VCaP (cell line): ENCODE results near the gene MYL7.

Source experiments
- H3K27ac ChIP-seq: fragments of 450-650 bp; 2 replicates; pipeline ENCODE4 v1.5.1; 2017
- TF ChIP-seq, protein P1 (sequence below): fragments of 450-650 bp; conservative IDR thresholded peaks from 2 replicates; pipeline ENCODE4 v1.5.1; 2017; ENCODE audit warnings: mild to moderate bottlenecking, moderate library complexity

MYL7 gene

DNA sequence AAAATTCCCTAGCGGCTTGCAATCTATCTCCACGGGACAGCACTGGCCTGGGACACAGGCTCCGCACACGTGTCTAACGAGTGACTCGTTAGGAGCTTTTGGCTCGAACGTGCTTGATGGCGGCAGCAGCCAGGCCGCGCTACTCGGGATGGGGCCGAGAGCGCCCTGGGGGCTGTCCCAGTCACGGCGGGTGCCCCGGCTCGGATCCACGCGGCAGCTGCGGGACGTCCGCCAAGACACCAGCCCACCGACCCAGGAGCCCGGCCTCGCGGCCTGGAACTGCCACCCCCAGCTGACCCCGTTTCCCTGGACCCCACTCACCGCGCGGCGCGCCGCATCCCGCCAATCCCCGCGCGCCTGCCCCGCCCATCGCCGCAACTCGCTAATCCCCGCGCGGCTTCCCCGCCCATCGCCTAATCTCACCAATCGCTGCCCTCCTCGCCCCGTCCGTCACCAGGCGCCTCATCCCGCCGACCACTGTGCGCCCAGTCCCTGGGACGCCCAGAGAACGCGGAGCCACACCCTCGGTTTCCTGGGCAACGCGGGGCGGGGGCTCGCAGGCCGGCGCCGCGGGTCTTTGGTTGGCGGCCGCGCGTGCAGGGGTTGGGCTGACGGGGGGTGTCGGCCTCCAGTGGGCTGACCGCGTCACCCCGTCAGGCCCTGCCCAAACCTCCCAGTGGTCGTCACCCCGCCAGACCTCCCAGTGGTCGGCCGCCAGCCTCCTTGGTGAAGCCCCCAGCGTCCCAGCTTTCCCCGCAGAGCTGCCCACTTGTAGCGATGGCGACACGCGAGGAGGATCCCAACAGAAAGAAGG lies 17.7 kb downstream of the MYL7 start, which contains the start of gene POLD2:
POLD2 (minus strand) TSS at position 359 of the 814 bp plus-strand sequence. CDS start 1,495 bp downstream, outside the sequence.
- H3K27ac ChIP-seq: peak within 1 kb of the TSS; percentile 87
- TF ChIP-seq, protein P1, sequence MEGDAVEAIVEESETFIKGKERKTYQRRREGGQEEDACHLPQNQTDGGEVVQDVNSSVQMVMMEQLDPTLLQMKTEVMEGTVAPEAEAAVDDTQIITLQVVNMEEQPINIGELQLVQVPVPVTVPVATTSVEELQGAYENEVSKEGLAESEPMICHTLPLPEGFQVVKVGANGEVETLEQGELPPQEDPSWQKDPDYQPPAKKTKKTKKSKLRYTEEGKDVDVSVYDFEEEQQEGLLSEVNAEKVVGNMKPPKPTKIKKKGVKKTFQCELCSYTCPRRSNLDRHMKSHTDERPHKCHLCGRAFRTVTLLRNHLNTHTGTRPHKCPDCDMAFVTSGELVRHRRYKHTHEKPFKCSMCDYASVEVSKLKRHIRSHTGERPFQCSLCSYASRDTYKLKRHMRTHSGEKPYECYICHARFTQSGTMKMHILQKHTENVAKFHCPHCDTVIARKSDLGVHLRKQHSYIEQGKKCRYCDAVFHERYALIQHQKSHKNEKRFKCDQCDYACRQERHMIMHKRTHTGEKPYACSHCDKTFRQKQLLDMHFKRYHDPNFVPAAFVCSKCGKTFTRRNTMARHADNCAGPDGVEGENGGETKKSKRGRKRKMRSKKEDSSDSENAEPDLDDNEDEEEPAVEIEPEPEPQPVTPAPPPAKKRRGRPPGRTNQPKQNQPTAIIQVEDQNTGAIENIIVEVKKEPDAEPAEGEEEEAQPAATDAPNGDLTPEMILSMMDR: no peak

DNA sequence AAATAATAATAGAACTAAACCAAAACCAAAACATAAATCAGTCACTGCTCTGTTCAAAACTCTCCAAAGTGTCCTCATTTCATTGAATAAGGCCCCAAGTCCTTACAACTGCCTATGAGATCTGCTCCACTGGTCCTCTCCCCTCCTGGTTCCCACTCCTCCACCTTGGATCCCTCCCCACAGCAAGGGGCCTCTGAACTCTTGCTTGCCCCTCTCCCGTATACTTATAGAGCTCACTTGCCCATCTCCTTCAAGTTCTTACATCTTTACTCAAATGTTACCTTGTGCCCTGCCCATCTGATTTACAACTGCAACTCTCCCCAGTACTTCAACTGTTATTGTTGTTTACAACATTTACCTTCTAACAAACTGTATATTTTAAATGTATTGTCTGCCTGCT lies 18.6 kb downstream of the MYL7 start:
- H3K27ac ChIP-seq: peak overlapping the region; percentile 87

DNA sequence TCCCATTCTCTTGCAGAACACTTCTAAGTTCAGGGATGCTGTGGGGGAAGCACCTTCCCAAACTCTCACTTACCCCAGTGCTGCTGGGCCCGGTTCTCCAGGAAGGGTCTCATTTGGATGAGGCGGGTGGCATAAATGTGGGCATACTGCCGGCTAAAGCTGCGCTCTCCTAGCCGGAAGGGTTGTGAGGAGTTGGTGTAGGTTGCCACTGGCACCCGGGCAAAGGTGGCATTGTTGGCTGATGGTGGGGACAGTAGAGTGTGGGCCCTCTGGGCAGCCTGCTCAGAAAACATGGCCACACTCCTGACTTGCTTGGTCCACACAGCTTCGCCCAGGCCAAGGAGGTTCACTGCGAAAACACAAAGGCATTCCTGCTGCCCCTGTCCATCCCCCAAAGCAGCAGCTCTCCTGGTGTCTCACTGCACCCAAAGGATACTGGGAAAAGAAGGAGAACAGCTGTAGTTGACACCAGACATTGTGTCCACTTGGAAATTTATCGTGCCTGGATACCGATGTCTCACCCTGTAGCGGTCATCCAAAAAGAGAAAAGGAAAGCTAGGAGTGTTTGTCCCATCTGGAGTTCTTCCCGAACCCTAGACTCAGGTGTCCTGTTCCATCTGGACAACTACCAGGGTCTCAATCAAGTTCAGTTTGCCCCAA lies 19.2 kb downstream of the MYL7 start:
- TF ChIP-seq, protein P1: no peak
- H3K27ac ChIP-seq: peak overlapping the region; percentile 87; the same call in 1 of the 2 replicates

More for the DNA sequence above, 18.6 kb downstream of the MYL7 start:
- TF ChIP-seq, protein P1: no peak

DNA sequence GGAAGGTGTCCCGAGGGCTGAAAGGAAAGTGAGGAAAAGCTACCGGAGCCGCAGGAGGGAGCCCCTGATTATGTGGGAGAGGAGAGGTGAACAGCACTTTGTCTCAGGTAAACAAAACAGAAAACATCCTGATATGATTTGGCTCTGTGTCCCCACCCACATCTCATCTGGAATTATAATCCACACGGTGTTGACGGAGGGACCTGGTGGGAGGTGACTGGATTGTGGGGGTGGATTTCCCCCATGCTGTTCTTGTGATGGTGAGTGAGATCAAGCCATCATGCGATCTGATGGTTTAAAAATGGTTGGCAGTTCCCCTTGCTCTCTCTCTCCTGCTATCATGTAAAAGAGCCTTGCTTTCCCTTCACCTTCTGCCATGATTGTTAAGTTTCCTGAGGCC lies 20.7 kb downstream of the MYL7 start:
- H3K27ac ChIP-seq: peak overlapping the region; percentile 87; the same call in 1 of the 2 replicates
- TF ChIP-seq, protein P1: no peak

DNA sequence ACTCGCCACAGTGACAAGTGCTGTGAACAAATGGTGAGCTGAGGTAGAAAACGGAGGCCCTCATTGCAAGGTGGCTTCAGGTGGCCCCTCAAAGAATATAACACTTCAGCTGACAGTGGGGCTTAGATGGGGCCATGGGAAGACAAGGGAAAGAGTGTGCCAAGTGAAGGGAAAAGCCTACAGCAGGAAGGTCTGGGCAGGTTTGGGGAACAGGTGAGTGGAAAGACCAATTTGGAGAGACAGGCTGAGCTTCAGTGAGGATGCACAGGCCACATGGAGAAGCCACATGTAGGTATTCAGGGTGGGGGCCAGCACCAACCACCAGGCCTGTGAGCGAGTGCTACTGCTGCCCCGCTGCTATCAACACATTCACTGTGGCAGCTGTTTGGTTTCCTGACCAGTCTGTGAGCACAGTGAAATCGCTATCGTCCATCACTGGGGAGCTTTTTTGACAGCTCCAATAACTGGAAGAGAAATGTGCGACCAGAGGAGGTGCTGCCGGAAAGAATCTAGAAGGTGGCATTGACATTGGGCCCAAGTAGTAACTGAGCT lies 21.2 kb downstream of the MYL7 start:
- TF ChIP-seq, protein P1: no peak
- peak overlapping the region; percentile 87; the same call in 1 of the 2 replicates for H3K27ac ChIP-seq

DNA sequence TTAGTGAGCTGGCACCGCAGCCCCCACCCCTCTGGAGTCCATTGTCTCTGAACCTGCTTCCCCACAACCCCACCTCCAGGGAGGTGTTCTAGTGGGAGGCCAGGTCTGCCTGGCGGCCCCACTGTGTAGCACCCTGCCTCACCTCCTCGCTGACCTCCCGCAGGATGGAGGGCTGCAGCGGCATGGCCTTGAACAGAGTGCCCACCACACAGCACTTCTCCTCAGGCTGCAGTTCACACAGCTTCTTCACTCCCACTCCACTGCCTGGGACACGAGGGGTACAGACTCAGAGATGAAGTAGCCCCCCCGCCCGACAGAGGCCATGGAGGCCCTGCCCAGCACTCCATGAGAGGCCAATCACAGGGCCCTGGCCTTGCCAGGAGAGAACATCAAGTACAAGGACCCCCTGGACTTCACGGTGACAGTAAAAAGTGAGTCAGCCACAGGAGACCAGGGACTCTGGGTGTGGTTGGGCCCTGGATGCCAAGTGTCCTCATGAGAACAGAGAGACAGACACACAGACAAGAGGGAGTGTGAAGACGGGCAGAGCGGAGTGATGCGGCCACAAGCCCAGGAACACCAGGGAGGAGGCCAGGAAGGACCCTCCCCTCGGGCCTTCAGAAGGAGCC lies 23.2 kb downstream of the MYL7 start:
- TF ChIP-seq, protein P1: no peak
- H3K27ac ChIP-seq: no peak overlapping the region
